Upper lobe of right lung (tissue), 1 donor: ENCODE results near the gene BMPR1A. TPM values are rescaled to one million over a fixed set of nuclear protein-coding genes. Genes with fewer than 3 reads are reported as not detected.

Source experiments
- ATAC-seq: fragments of 200-7000 bp; cut with Tn5 transposase; one replicate; pipeline ENCODE4 v1.9.1; 2020; ENCODE audit warnings: mild to moderate bottlenecking, moderate library complexity
- DNase-seq: peaks from one replicate; pipeline ENCODE4 v3.0.0-alpha.2; 2020
- H3K27ac ChIP-seq: fragments of 200-600 bp; one replicate; pipeline ENCODE4 v1.8.0; 2022
- H3K27me3 ChIP-seq: fragments of 200-600 bp; one replicate; pipeline ENCODE4 v1.8.0; 2022; ENCODE audit warnings: mild to moderate bottlenecking
- H3K36me3 ChIP-seq: fragments of 200-600 bp; one replicate; pipeline ENCODE4 v1.8.0; 2022
- H3K4me1 ChIP-seq: fragments of 200-600 bp; one replicate; pipeline ENCODE4 v1.8.0; 2022
- H3K4me3 ChIP-seq: fragments of 200-600 bp; one replicate; pipeline ENCODE4 v1.8.0; 2022; ENCODE audit warnings: mild to moderate bottlenecking
- H3K9me3 ChIP-seq: fragments of 200-600 bp; one replicate; pipeline ENCODE4 v1.8.0; 2022
- intact Hi-C: fragments of 100-400 bp; cut with DNase I; formaldehyde crosslinking; loops from one replicate; pipeline ENCODE4 v1.11.0; 2022
- total RNA-seq: library from RNA; stranded (reverse); fragmentation: NEBNext Ultra II Directional; extraction: Animal tissue kit (Norgen Biotek cat#: 25700); gene quantifications from one replicate; pipeline ENCODE4 v1.2.1, GENCODE V29; 2021
- TF ChIP-seq, protein P1 (sequence below): fragments of 200-600 bp; IDR thresholded peaks from one replicate; pipeline ENCODE4 v1.8.0; 2022; ENCODE audit warnings: antibody characterized with exemption
- donor health status: DM: no; HTN: yes; CAD: no; lungs with severe emphysema.

The BMPR1A gene
- total RNA-seq, 1 donor from 2014 or later = 41.2 TPM

DNA sequence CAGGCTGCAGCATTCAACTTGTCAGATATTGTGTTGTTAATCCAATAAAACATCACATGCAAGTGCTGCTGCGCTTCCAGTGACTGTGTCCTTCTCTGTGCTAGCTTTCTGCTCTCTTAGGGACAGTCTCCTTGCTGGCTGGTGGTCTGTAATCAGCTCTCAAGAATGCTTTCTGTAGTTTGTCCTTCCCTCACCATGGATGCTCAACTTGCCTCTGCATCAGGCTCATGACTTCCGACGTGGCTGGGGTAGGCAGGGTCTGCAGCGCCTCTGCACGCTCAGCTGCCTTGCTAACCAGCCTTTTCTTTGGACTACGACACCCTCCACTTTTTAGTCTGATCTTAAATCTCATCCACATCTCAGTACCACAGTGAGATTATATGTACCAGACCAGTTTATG lies 142.7 kb downstream of the BMPR1A start:
- Histone ChIP-seq H3K27me3 (no peaks in the 10 kb centered on the region), H3K36me3 (peaks cover 6% of the 10 kb centered on the region), H3K4me3 (no peak overlapping the region), H3K27ac (no peak overlapping the region), H3K4me1 (peaks cover 7% of the 10 kb centered on the region), H3K9me3 (no peaks in the 10 kb centered on the region)
- intact Hi-C loops = loop anchor here (10.0 kb wide), 1 partner anchor 204 kb away; no protein-coding TSS in a partner anchor
- TF ChIP-seq, protein P1, sequence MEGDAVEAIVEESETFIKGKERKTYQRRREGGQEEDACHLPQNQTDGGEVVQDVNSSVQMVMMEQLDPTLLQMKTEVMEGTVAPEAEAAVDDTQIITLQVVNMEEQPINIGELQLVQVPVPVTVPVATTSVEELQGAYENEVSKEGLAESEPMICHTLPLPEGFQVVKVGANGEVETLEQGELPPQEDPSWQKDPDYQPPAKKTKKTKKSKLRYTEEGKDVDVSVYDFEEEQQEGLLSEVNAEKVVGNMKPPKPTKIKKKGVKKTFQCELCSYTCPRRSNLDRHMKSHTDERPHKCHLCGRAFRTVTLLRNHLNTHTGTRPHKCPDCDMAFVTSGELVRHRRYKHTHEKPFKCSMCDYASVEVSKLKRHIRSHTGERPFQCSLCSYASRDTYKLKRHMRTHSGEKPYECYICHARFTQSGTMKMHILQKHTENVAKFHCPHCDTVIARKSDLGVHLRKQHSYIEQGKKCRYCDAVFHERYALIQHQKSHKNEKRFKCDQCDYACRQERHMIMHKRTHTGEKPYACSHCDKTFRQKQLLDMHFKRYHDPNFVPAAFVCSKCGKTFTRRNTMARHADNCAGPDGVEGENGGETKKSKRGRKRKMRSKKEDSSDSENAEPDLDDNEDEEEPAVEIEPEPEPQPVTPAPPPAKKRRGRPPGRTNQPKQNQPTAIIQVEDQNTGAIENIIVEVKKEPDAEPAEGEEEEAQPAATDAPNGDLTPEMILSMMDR = no peak
- DNase-seq (no peak), ATAC-seq (no peak)

GRCh38 chr10:86899670-86900276 lies 143.4 kb downstream of the BMPR1A start:
- H3K27me3 ChIP-seq = no peaks in the 10 kb centered on the region
- peaks cover 13% of the 10 kb centered on the region for H3K36me3 ChIP-seq
- DNase-seq (no peak), ATAC-seq (peak; percentile 89)
- H3K9me3 ChIP-seq = no peaks in the 10 kb centered on the region
- intact Hi-C loops = loop anchor here (10.0 kb wide), 1 partner anchor 205 kb away; no protein-coding TSS in a partner anchor
- TF ChIP-seq, protein P1 = peak; percentile 78
- peaks cover 7% of the 10 kb centered on the region for H3K4me1 ChIP-seq
- H3K4me3 ChIP-seq = no peak overlapping the region
- H3K27ac ChIP-seq = no peak overlapping the region

DNA sequence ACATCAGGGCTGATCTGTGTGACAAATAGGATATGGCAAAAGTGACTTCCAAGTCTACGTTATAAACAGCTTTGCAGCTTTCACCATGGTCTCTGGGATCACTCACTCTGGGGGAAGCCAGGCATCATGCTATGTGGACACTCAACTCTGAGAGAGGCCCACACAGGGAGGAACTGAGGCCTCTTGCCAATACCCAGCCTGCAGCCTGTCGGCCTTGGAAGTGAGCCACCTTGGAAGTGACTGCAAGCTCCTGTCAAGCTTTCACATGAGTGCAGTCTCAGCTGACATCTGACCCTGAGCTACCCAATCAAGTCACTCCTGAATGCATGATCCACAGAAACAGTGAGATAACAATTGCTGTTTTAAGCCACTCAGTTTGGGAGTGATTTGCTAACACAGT lies 144.5 kb downstream of the BMPR1A start:
- H3K27me3 ChIP-seq = no peaks in the 10 kb centered on the region
- peaks cover 13% of the 10 kb centered on the region for H3K36me3 ChIP-seq
- ATAC-seq (peak; percentile 90), DNase-seq (peak; percentile 75)
- intact Hi-C loops = no loop called here
- H3K4me1 ChIP-seq = peaks cover 7% of the 10 kb centered on the region
- H3K9me3 ChIP-seq = no peaks in the 10 kb centered on the region
- TF ChIP-seq, protein P1 = no peak
- no peak overlapping the region for H3K27ac ChIP-seq
- no peak overlapping the region for H3K4me3 ChIP-seq

- ATAC-seq (no peak), DNase-seq (no peak)
- intact Hi-C loops = no loop called here
- Histone ChIP-seq H3K36me3 (peaks cover 13% of the 10 kb centered on the region), H3K4me3 (no peak overlapping the region), H3K27ac (no peak overlapping the region), H3K4me1 (peaks cover 7% of the 10 kb centered on the region), H3K27me3 (no peaks in the 10 kb centered on the region), H3K9me3 (no peaks in the 10 kb centered on the region)
- TF ChIP-seq, protein P1 = no peak
Measured at GRCh38 chr10:86904600-86904999, 148.2 kb downstream of the BMPR1A start.

- Histone ChIP-seq H3K9me3 (no peaks in the 10 kb centered on the region), H3K27ac (no peak overlapping the region), H3K4me1 (peaks cover 7% of the 10 kb centered on the region), H3K36me3 (peaks cover 13% of the 10 kb centered on the region), H3K27me3 (no peaks in the 10 kb centered on the region), H3K4me3 (no peak overlapping the region)
- DNase-seq (no peak), ATAC-seq (no peak)
- TF ChIP-seq, protein P1 = no peak
- intact Hi-C loops = no loop called here
Measured at GRCh38 chr10:86905429-86905828, 149.0 kb downstream of the BMPR1A start.

DNA sequence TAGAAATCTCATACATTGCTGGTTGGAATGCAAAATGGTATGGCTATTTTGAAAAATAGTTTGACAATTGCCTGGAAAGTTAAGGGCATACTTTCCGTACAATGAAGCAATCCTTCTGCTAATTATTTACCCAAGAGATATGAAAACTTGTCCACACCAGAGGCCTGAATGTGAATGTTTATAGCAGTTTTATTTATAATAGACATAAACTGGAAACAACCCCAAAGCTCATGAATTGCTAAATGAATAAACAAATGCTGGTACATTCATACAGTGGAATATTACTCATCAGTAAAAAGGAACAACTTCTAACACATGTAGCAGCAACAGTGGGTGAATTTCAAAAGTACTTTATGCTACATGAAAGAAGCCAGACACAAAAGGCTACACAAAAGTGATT lies 158.3 kb downstream of the BMPR1A start:
- Histone ChIP-seq H3K9me3 (no peaks in the 10 kb centered on the region), H3K4me1 (no peaks in the 10 kb centered on the region), H3K27ac (no peak overlapping the region), H3K27me3 (no peaks in the 10 kb centered on the region), H3K36me3 (peaks cover 20% of the 10 kb centered on the region), H3K4me3 (no peak overlapping the region)
- intact Hi-C loops = no loop called here
- DNase-seq = no peak
- TF ChIP-seq, protein P1 = no peak
- no peak for ATAC-seq
